Testis (tissue), 3 donors: ENCODE measurements around the gene MARS1. TPM values are rescaled to one million over a fixed set of nuclear protein-coding genes. Genes with fewer than 3 reads are reported as not detected.
A peak's percentile ranks its signal among the peaks of the same experiment; 100 is the strongest.
"Not testable (repeated sequence)": the region's sequence is repeated elsewhere in the genome, so short reads cannot be mapped to it uniquely, and the experiment has no call there.

ENCODE experiments used
- DNase-seq: peaks from one replicate; pipeline ENCODE4 v3.0.0-alpha.2; 2019
- H3K27ac ChIP-seq, 2 donors: fragments of 200-600 bp; sonication (generic); one replicate each; pipeline ENCODE4 v1.5.1; 2019
- H3K27me3 ChIP-seq: fragments of 200-600 bp; sonication (generic); one replicate; pipeline ENCODE4 v1.5.1; 2019
- H3K36me3 ChIP-seq: fragments of 200-600 bp; sonication (generic); one replicate; pipeline ENCODE4 v1.5.1; 2017; ENCODE audit warnings: low read depth; ENCODE audit errors: missing control alignments
- H3K4me1 ChIP-seq: fragments of 200-600 bp; sonication (generic); one replicate; pipeline ENCODE4 v1.5.1; 2019
- H3K4me3 ChIP-seq, 2 donors: fragments of 200-600 bp; sonication (generic); one replicate each; pipeline ENCODE4 v1.5.1; 2017 to 2019
- H3K9me3 ChIP-seq: fragments of 200-600 bp; sonication (generic); one replicate; pipeline ENCODE4 v1.5.1; 2017
- POLR2A ChIP-seq: fragments of 450-650 bp; IDR thresholded peaks from one replicate; pipeline ENCODE4 v1.6.1; 2017; ENCODE audit warnings: antibody characterized with exemption, mild to moderate bottlenecking, moderate library complexity
- WGBS, 2 donors: methylation state at CpG; one replicate each; pipeline ENCODE4 v1.1.5; 2018; 5-methylcytosine and 5-hydroxymethylcytosine counted together
- intact Hi-C: fragments of 100-400 bp; cut with DNase I; formaldehyde crosslinking; loops from one replicate; pipeline ENCODE4 v1.15.1; 2023; ENCODE audit warnings: low total_unique reads
- polyA plus RNA-seq: library from polyadenylated mRNA; stranded (reverse); fragments of 350-450 nt; fragmentation: Illumina TruSeq; extraction: RNeasy Lipid Tissue Mini Kit (QIAGEN cat#74804); gene quantifications from one replicate; pipeline ENCODE4 v1.2.3, GENCODE V29; 2014; ENCODE audit warnings: low read depth, low replicate concordance; ENCODE audit not compliant: insufficient read depth
- total RNA-seq, 2 donors: library from RNA; depleted of rRNA; stranded (reverse); fragments of >200 nt; gene quantifications; one replicate each; pipeline ENCODE4 v1.2.3, GENCODE V29; 2016
- TF ChIP-seq, protein P1 (sequence below), 3 experiments: fragments of 450-650 bp in 2 of 3; fragments of 200-600 bp in 1 of 3; sonication (generic) in 1 of 3; IDR thresholded peaks; one replicate each; pipeline ENCODE4 v1.5.1; 2016 to 2019; ENCODE audit warnings: antibody characterized with exemption in 3 of 3, mild to moderate bottlenecking in 2 of 3, moderate library complexity in 1 of 3

The MARS1 gene
- total and polyA plus RNA-seq, 3 donors from 2014 or later = 90.6 to 144 (median 105) TPM

DNA sequence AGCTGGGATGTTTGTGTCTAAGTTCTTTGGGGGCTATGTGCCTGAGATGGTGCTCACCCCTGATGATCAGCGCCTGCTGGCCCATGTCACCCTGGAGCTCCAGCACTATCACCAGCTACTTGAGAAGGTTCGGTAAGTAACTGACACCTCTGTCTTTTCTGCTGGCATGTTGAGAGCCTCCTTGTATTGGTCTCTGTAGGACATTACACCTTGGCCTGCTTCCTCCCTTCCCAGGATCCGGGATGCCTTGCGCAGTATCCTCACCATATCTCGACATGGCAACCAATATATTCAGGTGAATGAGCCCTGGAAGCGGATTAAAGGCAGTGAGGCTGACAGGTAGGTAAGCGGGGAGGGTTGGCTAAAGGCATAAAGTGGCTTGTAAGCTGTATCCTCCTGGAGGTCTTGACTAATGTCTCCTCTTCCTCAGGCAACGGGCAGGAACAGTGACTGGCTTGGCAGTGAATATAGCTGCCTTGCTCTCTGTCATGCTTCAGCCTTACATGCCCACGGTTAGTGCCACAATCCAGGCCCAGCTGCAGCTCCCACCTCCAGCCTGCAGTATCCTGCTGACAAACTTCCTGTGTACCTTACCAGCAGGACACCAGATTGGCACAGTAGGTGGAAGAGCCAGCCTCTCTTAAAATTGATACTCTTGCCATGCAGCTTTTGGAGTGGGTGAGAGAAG is 27.0 kb downstream of the MARS1 start:
- no peaks in the 10 kb centered on the region for H3K9me3 ChIP-seq
- intact Hi-C loops = no loop called here
- peaks cover 17% of the 10 kb centered on the region for H3K4me1 ChIP-seq
- TF ChIP-seq POLR2A = no peak
- no peak overlapping the region for H3K27ac ChIP-seq
- no peaks in the 10 kb centered on the region for H3K27me3 ChIP-seq
- no peaks in the 10 kb centered on the region for H3K36me3 ChIP-seq
- H3K4me3 ChIP-seq = no peak overlapping the region
- no peak for DNase-seq
- WGBS, 2 donors = 93 to 98% methylated on average over 8 to 9 of the region's 9 CpGs

DNA sequence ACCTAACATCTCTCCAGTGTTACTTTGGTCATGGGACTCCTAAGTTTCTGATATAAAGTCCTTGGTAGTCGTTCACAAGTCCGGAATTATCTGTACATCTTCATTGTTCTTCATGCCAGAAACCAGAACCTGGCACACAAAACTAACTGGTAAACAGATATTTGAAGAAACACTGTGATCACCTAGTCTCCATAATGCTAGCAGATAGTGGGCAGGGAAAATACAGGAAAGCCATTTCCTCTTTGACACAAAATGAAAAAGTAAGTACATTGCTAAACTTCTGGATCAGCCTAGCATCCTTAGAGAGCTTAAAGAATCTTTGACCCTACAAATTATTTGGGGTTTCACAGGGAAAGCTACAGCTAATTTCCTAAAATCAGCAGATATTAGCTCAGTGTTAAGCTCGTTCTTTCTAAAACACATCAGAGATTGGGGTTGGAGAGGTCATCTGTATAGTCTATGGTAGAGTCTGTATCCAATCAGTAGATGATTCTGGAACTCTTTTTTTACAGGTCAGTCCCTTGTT is 27.6 kb downstream of the MARS1 start:
- Histone ChIP-seq H3K4me3 (no peak overlapping the region), H3K27me3 (no peaks in the 10 kb centered on the region), H3K9me3 (no peaks in the 10 kb centered on the region), H3K36me3 (no peaks in the 10 kb centered on the region), H3K27ac (no peak overlapping the region), H3K4me1 (peaks cover 17% of the 10 kb centered on the region)
- no peak for TF ChIP-seq POLR2A
- TF ChIP-seq, protein P1, sequence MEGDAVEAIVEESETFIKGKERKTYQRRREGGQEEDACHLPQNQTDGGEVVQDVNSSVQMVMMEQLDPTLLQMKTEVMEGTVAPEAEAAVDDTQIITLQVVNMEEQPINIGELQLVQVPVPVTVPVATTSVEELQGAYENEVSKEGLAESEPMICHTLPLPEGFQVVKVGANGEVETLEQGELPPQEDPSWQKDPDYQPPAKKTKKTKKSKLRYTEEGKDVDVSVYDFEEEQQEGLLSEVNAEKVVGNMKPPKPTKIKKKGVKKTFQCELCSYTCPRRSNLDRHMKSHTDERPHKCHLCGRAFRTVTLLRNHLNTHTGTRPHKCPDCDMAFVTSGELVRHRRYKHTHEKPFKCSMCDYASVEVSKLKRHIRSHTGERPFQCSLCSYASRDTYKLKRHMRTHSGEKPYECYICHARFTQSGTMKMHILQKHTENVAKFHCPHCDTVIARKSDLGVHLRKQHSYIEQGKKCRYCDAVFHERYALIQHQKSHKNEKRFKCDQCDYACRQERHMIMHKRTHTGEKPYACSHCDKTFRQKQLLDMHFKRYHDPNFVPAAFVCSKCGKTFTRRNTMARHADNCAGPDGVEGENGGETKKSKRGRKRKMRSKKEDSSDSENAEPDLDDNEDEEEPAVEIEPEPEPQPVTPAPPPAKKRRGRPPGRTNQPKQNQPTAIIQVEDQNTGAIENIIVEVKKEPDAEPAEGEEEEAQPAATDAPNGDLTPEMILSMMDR (IDR thresholded peaks at IDR 0.05) = no peak
- WGBS, 2 donors = 53 to 71% methylated on average over 3 of the region's 3 CpGs
- intact Hi-C loops = no loop called here
- DNase-seq = no peak

DNA sequence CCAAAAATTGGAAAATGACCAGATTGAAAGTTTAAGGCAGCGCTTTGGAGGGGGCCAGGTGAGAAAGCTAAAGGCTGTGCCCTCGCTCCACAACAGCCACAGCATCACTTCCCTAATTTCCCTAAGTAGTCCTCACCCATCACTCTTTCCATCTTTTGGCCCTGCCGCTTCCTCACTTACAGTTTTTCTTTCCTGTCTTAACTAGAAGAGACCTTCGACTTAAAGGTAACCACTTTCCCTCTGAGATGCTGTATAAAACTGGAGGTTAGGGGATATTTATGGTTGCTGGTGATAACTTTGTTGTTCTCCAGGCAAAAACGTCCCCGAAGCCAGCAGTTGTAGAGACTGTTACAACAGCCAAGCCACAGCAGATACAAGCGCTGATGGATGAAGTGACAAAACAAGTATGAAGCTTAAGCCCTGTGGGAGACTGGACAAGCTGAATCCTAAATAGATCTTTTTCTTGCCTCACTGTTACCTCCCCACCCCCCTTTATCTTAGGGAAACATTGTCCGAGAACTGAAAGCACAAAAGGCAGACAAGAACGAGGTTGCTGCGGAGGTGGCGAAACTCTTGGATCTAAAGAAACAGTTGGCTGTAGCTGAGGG is 28.2 kb downstream of the MARS1 start:
- TF ChIP-seq, protein P1 (IDR thresholded peaks at IDR 0.05) = no peak
- no peak for TF ChIP-seq POLR2A
- intact Hi-C loops = no loop called here
- Histone ChIP-seq H3K27me3 (no peaks in the 10 kb centered on the region), H3K27ac (no peak overlapping the region), H3K9me3 (no peaks in the 10 kb centered on the region), H3K36me3 (no peaks in the 10 kb centered on the region), H3K4me1 (peaks cover 17% of the 10 kb centered on the region), H3K4me3 (no peak overlapping the region)
- WGBS, 2 donors = 82 to 83% methylated on average over 11 of the region's 11 CpGs
- no peak for DNase-seq

DNA sequence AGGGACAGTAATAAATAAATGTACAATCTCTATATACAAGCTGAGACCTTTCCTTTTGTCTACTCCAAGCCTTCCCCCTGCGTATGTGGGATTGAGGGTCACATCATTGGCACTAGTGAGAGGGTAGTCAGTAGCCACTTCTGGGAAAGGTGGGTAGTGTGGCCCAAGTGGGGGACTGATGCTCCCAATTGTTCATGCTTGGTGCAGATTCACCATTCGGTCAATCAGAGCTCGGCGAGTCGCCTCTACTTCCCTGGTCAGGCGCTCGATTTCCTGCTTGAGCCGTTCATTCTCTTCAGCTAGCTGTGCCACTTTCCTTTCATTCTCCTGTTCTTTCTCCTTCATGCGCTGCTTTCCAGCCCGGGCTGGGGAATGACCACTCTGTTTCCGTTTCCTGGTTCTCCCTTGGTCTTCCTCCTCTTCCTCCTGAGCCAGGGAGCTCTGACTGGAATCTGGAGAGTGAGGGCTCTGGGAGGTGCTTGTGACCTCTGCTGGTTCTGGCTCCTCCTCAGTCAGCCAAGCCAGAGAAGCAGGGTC is 28.8 kb downstream of the MARS1 start:
- WGBS, 2 donors = 87 to 91% methylated on average over 11 of the region's 11 CpGs
- H3K4me3 ChIP-seq = no peak overlapping the region
- DNase-seq = no peak
- no peaks in the 10 kb centered on the region for H3K9me3 ChIP-seq
- peaks cover 24% of the 10 kb centered on the region for H3K4me1 ChIP-seq
- no peaks in the 10 kb centered on the region for H3K36me3 ChIP-seq
- TF ChIP-seq, protein P1 (IDR thresholded peaks at IDR 0.05) = no peak
- TF ChIP-seq POLR2A = no peak
- no peak overlapping the region for H3K27ac ChIP-seq
- no peaks in the 10 kb centered on the region for H3K27me3 ChIP-seq
- intact Hi-C loops = no loop called here

DNA sequence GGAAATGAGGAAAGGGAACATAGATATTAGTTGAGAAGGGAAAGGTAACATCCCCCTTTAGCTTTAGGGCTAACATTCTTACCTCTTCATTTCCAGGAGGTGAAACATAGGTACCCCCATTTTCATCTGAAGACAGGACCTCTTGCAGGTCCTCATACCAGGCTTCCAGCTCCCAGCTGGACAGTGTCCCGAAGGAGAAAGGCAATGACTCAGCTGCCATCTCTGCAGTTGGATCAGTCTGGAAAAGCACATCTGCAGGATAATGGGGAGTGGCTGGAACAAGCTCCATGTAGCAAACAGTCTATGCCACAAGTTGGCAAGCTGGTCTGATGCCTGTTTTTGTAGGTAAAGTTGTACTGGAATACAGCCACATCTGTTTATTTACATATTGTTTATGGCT is 29.3 kb downstream of the MARS1 start:
- DNase-seq = no peak
- no peaks in the 10 kb centered on the region for H3K36me3 ChIP-seq
- peak overlapping the region in 1 of 2 donors; percentile 99 for H3K27ac ChIP-seq
- intact Hi-C loops = no loop called here
- H3K4me1 ChIP-seq = peaks cover 28% of the 10 kb centered on the region
- no peak for TF ChIP-seq POLR2A
- TF ChIP-seq, protein P1 (IDR thresholded peaks at IDR 0.05) = no peak
- WGBS, 2 donors = 0 to 38% methylated on average over 1 of the region's 1 CpG
- H3K27me3 ChIP-seq = no peaks in the 10 kb centered on the region
- H3K4me3 ChIP-seq = no peak overlapping the region
- no peaks in the 10 kb centered on the region for H3K9me3 ChIP-seq

DNA sequence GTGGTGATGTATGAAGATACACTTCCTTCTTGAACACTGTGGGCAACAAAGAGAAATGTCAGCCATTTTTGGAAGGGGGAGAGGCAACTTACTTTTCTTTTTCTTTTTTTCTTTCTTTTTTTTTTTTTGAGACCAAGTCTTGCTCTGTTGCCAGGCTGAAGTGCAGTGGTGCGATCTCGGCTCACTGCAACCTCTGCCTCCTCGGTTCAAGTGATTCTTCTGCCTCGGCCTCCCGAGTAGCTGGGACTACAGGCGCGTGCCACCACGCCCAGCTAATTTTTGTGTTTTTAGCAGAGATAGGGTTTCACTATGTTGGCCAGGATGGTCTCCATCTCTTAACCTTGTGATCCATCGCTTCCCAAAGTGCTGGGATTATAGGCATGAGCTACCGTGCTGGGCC is 29.9 kb downstream of the MARS1 start:
- H3K4me3 ChIP-seq, H3K9me3 ChIP-seq, DNase-seq, H3K36me3 ChIP-seq, intact Hi-C loops, H3K27me3 ChIP-seq: not testable (repeated sequence)
- WGBS, 2 donors = 80 to 82% methylated on average over 10 of the region's 10 CpGs
- H3K4me1 ChIP-seq = peaks cover 28% of the 10 kb centered on the region
- peak overlapping the region in 1 of 2 donors; percentile 99 for H3K27ac ChIP-seq
